ENCODE data around the gene FOSL2.

FOSL2 gene

GRCh38 chr2:28413152-28413898 lies 20.7 kb downstream of the FOSL2 start:
- Histone ChIP-seq H3K9ac (no peak overlapping the region), H4K20me1 (ENCODE audit: insufficient read depth) (no peaks in the 10 kb centered on the region), H3K27ac (no peak overlapping the region), H3K36me3 (ENCODE audit: insufficient read depth) (no peaks in the 10 kb centered on the region), H2AFZ (ENCODE audit: low read depth) (no peak overlapping the region), H3K4me2 (no peak overlapping the region), H3K4me3 (IDR thresholded peaks at IDR 0.05; ENCODE audit: insufficient read depth, low read depth, low read length) (no peak overlapping the region), H3K79me2 (ENCODE audit: insufficient read depth, low read depth) (no peaks in the 10 kb centered on the region), H3K4me1 (ENCODE audit: low read depth, poor library complexity, severe bottlenecking) (no peaks in the 10 kb centered on the region), H3K27me3 (ENCODE audit: insufficient read depth, low read depth) (no peaks in the 10 kb centered on the region)
- TF ChIP-seq, protein P1, sequence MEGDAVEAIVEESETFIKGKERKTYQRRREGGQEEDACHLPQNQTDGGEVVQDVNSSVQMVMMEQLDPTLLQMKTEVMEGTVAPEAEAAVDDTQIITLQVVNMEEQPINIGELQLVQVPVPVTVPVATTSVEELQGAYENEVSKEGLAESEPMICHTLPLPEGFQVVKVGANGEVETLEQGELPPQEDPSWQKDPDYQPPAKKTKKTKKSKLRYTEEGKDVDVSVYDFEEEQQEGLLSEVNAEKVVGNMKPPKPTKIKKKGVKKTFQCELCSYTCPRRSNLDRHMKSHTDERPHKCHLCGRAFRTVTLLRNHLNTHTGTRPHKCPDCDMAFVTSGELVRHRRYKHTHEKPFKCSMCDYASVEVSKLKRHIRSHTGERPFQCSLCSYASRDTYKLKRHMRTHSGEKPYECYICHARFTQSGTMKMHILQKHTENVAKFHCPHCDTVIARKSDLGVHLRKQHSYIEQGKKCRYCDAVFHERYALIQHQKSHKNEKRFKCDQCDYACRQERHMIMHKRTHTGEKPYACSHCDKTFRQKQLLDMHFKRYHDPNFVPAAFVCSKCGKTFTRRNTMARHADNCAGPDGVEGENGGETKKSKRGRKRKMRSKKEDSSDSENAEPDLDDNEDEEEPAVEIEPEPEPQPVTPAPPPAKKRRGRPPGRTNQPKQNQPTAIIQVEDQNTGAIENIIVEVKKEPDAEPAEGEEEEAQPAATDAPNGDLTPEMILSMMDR (conservative IDR thresholded peaks at IDR 0.05; ENCODE audit: low read depth, low read length): no peak

DNA sequence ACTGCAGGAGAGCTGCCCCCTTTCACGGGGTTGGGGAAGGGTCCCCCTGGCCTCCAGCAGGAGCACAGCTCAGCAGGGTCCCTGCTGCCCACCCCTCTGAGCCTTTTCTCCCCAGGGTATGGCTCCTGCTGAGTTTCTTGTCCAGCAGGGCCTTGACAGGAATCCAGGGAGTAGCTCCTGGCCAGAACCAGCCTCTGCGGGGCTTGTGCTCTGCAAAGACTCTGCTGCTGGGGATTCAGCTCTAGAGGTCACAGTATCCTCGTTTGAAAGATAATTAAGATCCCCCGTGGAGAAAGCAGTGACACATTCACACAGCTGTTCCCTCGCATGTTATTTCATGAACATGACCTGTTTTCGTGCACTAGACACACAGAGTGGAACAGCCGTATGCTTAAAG lies 21.2 kb downstream of the FOSL2 start:
- H3K36me3 ChIP-seq (ENCODE audit: insufficient read depth): no peaks in the 10 kb centered on the region

GRCh38 chr2:28414583-28414982 lies 21.9 kb downstream of the FOSL2 start:
- Histone ChIP-seq H3K27me3 (ENCODE audit: insufficient read depth, low read depth) (no peaks in the 10 kb centered on the region), H2AFZ (ENCODE audit: low read depth) (no peak overlapping the region), H3K27ac (no peak overlapping the region), H3K36me3 (ENCODE audit: insufficient read depth) (no peaks in the 10 kb centered on the region), H3K79me2 (ENCODE audit: insufficient read depth, low read depth) (no peaks in the 10 kb centered on the region), H3K4me2 (no peak overlapping the region), H3K4me1 (ENCODE audit: low read depth, poor library complexity, severe bottlenecking) (no peaks in the 10 kb centered on the region), H3K4me3 (IDR thresholded peaks at IDR 0.05; ENCODE audit: insufficient read depth, low read depth, low read length) (no peak overlapping the region), H4K20me1 (ENCODE audit: insufficient read depth) (no peaks in the 10 kb centered on the region), H3K9ac (no peak overlapping the region)
- TF ChIP-seq, protein P1 (conservative IDR thresholded peaks at IDR 0.05; ENCODE audit: low read depth, low read length): no peak

More for the DNA sequence above, 21.2 kb downstream of the FOSL2 start:
- Histone ChIP-seq H3K9ac (no peak overlapping the region), H3K27ac (no peak overlapping the region), H3K27me3 (ENCODE audit: insufficient read depth, low read depth) (no peaks in the 10 kb centered on the region), H3K4me1 (ENCODE audit: low read depth, poor library complexity, severe bottlenecking) (no peaks in the 10 kb centered on the region), H3K79me2 (ENCODE audit: insufficient read depth, low read depth) (no peaks in the 10 kb centered on the region), H3K4me2 (no peak overlapping the region), H2AFZ (ENCODE audit: low read depth) (no peak overlapping the region), H4K20me1 (ENCODE audit: insufficient read depth) (no peaks in the 10 kb centered on the region), H3K4me3 (IDR thresholded peaks at IDR 0.05; ENCODE audit: insufficient read depth, low read depth, low read length) (no peak overlapping the region)
- TF ChIP-seq, protein P1 (conservative IDR thresholded peaks at IDR 0.05; ENCODE audit: low read depth, low read length): no peak

DNA sequence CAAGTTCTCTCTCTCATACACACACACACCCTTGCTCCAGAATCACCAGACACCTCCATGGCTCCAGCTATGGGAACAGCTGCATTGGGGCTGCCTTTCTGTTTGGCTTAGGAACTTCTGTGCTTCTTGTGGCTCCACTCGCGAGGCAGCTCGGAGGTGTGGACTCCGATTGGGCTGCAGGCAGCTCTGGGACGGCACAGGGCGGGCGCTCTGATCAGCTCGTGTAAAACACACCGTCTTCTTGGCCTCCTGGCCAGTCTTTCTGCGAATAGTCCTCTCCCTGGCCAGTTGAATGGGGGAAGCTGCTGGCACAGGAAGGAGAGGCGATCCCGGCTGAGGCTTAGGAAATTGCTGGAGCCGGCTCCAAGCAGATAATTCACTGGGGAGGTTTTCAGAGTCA lies 22.4 kb downstream of the FOSL2 start:
- Histone ChIP-seq H3K27me3 (ENCODE audit: insufficient read depth, low read depth) (no peaks in the 10 kb centered on the region), H4K20me1 (ENCODE audit: insufficient read depth) (no peaks in the 10 kb centered on the region), H3K36me3 (ENCODE audit: insufficient read depth) (no peaks in the 10 kb centered on the region)

More for the DNA sequence above, 22.4 kb downstream of the FOSL2 start:
- H3K9ac ChIP-seq: no peak overlapping the region
- no peak overlapping the region for H3K4me3 ChIP-seq (IDR thresholded peaks at IDR 0.05; ENCODE audit: insufficient read depth, low read depth, low read length)
- no peak overlapping the region for H3K27ac ChIP-seq
- TF ChIP-seq, protein P1 (conservative IDR thresholded peaks at IDR 0.05; ENCODE audit: low read depth, low read length): no peak
- no peak overlapping the region for H2AFZ ChIP-seq (ENCODE audit: low read depth)
- H3K4me1 ChIP-seq (ENCODE audit: low read depth, poor library complexity, severe bottlenecking): no peaks in the 10 kb centered on the region
- no peak overlapping the region for H3K4me2 ChIP-seq
- H3K79me2 ChIP-seq (ENCODE audit: insufficient read depth, low read depth): no peaks in the 10 kb centered on the region

Data from KMS-11 (cell line).